SK-N-MC (cell line): ENCODE data around the gene MAN1C1.

Source experiments
- EZH2 ChIP-seq: fragments of 200-600 bp; sonication (generic); IDR thresholded peaks from one replicate; pipeline ENCODE4 v1.6.1; 2017; ENCODE audit warnings: antibody characterized with exemption
- POLR2AphosphoS5 ChIP-seq: IDR thresholded peaks from 2 replicates; pipeline ENCODE4 v1.6.1; 2012; ENCODE audit warnings: mild to moderate bottlenecking, low read depth, low read length, borderline replicate concordance

GRCh38 chr1:25790472-25790871, 173.9 kb downstream of the MAN1C1 start:
- TF ChIP-seq EZH2 (no peak), POLR2AphosphoS5 (no peak)
